GM19099 (cell line): ENCODE data around the gene MYZAP.

Source experiments
- POLR2A ChIP-seq: IDR thresholded peaks from 3 replicates; pipeline ENCODE4 v1.6.1; 2011; ENCODE audit warnings: low read depth; ENCODE audit not compliant: insufficient read length; ENCODE audit errors: extremely low read depth

Gene MYZAP

GRCh38 chr15:57626713-57627440, 35.2 kb downstream of the MYZAP start:
- no peak for TF ChIP-seq POLR2A

DNA sequence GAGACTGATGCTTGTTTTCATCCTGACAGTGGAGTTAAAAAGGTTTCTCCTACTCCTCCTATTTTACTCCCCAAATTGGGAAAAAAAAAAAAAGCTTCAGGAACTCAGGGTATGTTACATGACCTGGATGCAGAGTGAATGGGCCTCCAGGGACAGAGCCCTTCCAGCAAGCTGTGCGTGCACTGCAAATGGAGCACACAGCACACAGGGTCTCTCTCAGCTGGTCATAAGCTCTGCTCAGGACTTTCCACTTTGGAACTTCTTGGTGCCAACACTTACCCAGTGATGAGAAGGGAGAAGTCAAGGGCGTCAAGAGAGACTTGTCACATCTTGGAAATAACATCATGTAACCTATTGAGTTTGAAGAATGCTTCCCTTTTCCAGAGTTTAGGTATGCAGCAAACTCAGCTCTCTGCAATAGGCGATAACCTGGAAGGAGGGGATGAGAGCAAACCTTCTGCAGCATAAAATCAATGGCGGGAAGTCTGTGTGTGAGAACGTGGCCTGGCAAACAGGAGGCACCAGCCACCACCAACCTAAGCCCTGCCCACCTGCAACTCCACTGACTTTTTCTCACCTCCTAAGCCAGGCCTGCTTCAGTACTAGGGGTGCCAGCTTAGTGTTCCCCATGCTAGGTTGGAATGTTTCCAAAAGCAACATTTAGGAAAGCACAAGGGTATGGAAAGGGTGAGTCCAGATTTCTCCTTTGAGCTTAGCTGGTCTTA, 39.8 kb downstream of the MYZAP start:
- no peak for TF ChIP-seq POLR2A

- TF ChIP-seq POLR2A, result no peak
These were observed 42.6 kb downstream of the MYZAP start for GRCh38 chr15:57634290-57634689.

- TF ChIP-seq POLR2A, result no peak
These were observed 43.7 kb downstream of the MYZAP start for GRCh38 chr15:57635300-57635909.

- TF ChIP-seq POLR2A, result no peak
These were observed 46.1 kb downstream of the MYZAP start for GRCh38 chr15:57637846-57638245.

- no peak for TF ChIP-seq POLR2A
These were observed 47.6 kb downstream of the MYZAP start for GRCh38 chr15:57639306-57639705.

DNA sequence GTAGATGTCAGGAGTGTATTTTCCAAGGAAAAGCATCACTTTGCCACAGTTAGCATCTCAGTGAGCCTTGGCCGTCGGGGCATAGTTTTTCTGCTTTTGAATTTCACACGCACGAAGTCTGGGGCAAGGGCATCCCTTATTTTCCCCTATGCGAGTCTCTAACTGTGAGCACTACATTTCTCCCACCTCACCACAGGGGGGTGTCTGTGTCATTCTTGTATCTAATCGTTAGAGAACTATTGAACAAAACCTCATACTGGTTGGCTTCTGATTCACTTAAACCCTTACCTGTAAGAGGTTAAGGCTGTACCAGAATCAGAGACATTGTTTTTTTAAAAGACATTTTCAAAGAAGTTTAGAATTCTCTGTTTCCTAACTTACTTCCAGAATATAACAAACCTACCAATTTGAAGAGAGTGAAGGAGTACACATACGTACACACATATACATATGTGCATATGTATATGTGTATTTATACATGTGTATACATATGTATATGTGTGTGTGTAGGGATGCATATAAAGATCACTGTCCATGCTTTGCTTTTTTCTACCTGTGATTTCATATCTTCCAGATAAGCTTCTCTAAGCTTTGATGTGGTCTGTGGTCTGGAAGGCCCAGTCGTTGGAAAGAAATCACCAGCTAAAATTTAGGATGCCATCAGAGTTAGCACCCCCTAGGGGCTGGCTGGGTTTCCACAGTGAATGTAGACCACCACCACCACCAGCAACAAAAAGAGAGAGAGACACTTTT, 49.4 kb downstream of the MYZAP start:
- no peak for TF ChIP-seq POLR2A

GRCh38 chr15:57643826-57644225, 52.1 kb downstream of the MYZAP start:
- no peak for TF ChIP-seq POLR2A

DNA sequence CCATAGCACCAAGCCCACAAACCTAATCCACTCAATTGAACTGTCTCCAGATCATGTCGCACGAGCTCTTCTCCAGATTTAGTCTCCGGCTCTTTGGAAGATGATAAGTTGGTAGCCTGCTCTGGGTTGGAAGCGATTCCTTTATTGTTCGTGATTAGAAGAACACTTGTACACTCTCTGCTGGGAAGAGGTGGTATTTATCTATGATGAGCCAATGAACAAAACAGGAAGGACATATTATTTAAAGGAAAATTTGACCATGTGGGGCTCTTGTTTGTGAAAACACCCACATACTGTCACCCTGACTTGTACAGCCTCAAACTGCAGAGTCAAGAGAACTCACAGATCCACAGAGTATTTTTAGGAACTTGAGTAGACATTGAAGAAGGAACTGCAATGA, 54.4 kb downstream of the MYZAP start:
- TF ChIP-seq POLR2A, result no peak

GRCh38 chr15:57647071-57647790, 55.5 kb downstream of the MYZAP start:
- TF ChIP-seq POLR2A, result no peak

DNA sequence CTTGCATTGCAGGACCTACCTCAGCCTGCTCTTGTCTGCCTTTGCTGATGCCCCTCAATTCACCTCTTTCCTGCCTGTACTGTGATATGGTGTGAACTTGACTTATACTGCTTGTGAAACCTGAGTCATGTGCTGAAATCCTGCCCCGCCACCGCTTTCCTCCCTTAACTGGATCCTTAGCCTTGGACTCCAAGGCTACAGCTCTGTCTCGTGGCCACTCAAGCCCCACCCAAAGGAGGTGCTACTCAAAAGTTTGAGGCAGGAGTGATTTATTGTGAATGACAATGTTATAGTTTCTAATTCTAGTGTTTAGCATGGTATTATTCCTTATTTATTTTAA, 56.1 kb downstream of the MYZAP start:
- TF ChIP-seq POLR2A, result no peak

DNA sequence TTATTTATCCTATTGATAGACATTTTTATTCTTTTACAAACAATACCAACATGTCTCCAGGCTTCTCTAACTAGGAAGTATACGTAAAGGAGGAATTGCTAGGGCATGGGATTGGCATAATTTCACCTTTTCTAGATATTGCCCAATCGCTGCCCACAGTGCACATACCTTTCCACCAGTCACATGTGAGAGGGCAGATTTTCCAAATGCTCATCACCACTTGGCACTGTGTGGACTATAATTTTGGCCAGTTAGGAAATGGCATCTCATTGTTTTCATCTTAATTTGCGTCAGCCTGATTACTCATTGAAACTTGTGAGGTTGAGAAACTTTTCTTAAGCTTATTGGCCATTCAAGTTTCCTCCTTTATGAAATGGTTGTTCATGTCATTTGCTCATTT, 57.4 kb downstream of the MYZAP start:
- TF ChIP-seq POLR2A, result no peak

DNA sequence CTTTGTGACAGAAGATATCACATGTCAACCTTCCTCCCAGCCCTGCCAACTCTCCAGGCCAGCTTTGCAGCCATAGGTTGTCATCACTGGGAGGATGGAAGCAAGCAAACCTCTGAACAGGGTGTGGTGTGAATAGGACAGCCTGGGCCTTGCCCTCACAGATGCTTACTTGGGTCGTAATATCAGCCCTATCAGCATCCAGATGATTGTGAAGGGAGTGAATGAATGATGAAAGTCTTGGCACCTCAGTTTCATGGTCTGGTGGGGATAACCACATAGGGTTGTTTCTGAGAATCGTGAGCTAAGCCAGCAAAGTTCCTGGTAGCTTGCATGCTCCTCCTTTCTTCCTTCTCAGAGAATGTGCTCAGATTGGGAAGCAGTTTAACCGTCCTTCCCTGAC, 59.7 kb downstream of the MYZAP start:
- no peak for TF ChIP-seq POLR2A

- no peak for TF ChIP-seq POLR2A
These were observed 60.8 kb downstream of the MYZAP start for GRCh38 chr15:57652481-57652880.
